GM21447 (cell line): Measurements from ENCODE around the gene PDE1A.

ENCODE experiments used
- ATAC-seq: cut with Tn5 transposase; IDR thresholded peaks from one replicate; pipeline ENCODE4 v1.9.1; 2021; ENCODE audit not compliant: unreplicated experiment

The PDE1A gene

GRCh38 chr2:182220335-182220734, 206.5 kb downstream of the PDE1A start:
- no peak for ATAC-seq

- ATAC-seq = no peak
These were observed 216.2 kb downstream of the PDE1A start for GRCh38 chr2:182210669-182211068.

- no peak for ATAC-seq
These were observed 218.4 kb downstream of the PDE1A start for GRCh38 chr2:182208421-182208820.

- peak; percentile 83 for ATAC-seq
These were observed 219.6 kb downstream of the PDE1A start for GRCh38 chr2:182207049-182207746.

- no peak for ATAC-seq
These were observed 229.3 kb downstream of the PDE1A start for GRCh38 chr2:182197529-182197928.

GRCh38 chr2:182193291-182193690, 233.5 kb downstream of the PDE1A start:
- no peak for ATAC-seq

- no peak for ATAC-seq
These were observed 235.8 kb downstream of the PDE1A start for GRCh38 chr2:182191061-182191460.

DNA sequence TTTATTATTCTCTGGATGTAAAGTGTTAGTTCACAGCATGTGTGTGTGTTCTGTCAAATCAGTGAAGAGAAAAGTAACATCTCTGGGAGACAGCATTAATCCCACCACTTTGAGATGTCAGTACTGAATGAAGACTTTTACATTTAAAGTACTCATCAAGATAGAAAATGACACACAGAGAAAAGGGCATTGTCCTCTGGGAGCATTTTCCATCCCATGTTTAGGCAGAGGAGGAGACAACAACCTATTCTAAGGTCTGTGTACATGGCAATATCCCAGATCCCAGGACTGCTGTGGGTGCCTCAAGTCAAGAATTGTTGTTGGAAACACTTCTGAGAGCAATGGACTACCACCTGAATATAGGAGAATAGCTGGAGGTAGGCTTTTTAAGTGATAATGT, 239.7 kb downstream of the PDE1A start:
- ATAC-seq = no peak

GRCh38 chr2:182186132-182186735, 240.6 kb downstream of the PDE1A start:
- no peak for ATAC-seq

GRCh38 chr2:182182436-182182835, 244.4 kb downstream of the PDE1A start:
- no peak for ATAC-seq

- ATAC-seq = no peak
These were observed 245.5 kb downstream of the PDE1A start for GRCh38 chr2:182181381-182181780.

GRCh38 chr2:182179176-182179575, 247.7 kb downstream of the PDE1A start:
- ATAC-seq = no peak

GRCh38 chr2:182173944-182174622, 252.8 kb downstream of the PDE1A start:
- no peak for ATAC-seq

- ATAC-seq = no peak
These were observed 256.5 kb downstream of the PDE1A start for GRCh38 chr2:182170341-182170740.

DNA sequence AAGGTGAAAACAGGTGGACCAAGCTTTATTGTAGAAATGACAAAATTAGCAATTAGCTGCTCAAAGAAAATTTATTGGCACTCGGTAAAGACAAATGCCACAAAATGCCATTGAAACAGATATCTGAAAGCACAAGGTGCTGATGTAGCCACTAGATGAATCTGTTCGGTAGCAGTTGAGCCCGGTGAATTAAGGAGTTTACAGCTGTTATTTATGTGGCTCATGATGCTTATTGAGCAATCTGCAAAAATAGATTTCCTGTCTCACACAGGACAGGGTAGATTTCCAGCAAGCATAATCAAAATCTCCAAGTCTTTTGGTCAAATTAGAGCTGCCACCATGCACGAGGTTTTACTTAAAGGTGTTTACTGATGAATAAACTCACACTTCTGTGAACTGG, 259.0 kb downstream of the PDE1A start:
- ATAC-seq = no peak

DNA sequence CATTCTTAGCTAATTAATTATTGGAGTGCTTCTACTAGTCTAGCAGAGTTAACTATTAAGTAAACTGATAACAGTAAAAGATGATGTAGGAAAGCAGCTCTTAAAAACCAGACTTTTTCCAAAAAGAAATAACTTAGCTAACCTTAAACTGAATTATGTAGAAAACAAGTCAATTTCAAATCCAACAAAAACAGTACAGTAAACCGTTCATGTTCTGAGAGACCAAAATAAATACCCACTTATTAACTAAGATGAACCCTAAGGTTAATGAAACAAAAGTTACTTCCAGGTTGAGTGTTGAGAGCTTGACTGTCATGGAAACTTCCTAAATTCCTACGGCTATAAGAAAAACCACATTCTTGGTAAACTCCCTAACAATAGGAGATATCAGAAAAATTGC, 260.0 kb downstream of the PDE1A start:
- ATAC-seq = no peak

DNA sequence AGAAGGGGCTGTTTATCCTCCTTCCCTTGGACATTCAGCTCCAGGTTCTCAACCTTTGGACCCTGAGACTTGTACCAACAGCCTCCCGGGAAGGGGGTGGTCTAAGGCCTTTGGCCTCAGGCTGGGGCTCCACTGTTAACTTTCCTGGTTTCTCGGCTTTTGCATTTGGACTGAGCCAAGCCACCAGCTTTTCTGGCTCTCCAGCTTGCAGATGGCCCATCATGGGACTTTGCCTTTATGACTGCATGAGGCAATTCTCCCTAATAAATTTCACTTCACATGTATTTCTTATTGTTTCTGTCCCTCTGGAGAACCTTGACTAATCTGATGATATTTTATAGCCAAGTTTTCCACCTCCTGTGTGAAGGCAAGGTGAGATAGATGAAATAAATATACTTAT, 260.4 kb downstream of the PDE1A start:
- ATAC-seq = no peak

GRCh38 chr2:182165202-182165601, 261.6 kb downstream of the PDE1A start:
- ATAC-seq = no peak

DNA sequence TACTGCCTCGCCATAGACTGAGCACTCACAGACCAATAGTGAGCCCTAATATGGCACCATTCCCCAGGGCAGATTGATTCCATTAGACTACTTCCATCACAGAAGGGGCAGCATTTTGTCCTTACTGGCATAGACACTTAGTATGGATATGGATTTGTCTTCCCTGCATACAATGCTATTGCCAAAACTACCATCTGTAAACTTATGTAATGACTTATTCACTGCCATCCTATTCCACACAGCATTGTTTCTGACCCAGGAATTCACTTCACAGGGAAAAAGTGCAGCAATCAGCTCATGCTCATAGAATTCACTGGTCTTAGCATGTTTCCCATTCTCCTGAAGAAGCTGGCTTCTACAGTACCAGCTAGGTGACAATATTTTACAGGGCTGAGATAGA, 262.1 kb downstream of the PDE1A start:
- no peak for ATAC-seq

GRCh38 chr2:182163878-182164277, 263.0 kb downstream of the PDE1A start:
- ATAC-seq = no peak

GRCh38 chr2:182148344-182148743, 278.5 kb downstream of the PDE1A start:
- ATAC-seq = no peak

- no peak for ATAC-seq
These were observed 282.1 kb downstream of the PDE1A start for GRCh38 chr2:182144776-182145165.
